Inflammatory macrophage (primary cell): Measurements from ENCODE around the gene KIR2DL3.
"Not testable (repeated sequence)": the region's sequence is repeated elsewhere in the genome, so short reads cannot be mapped to it uniquely, and the experiment has no call there.

ENCODE experiments used
- DNase-seq, 2 donors: peaks; one replicate each; pipeline ENCODE4 v3.0.0-alpha.2; 2020 to 2022
- total RNA-seq, 18 experiments: gene quantifications; one replicate each; lab custom pipeline; 2026; ENCODE audit warnings: mixed read lengths in 6 of 18, inconsistent platforms in 2 of 18; lab: John Stamatoyannopoulos, UW

Gene KIR2DL3
- 0 to 0.06 (median 0) reads per million in 18 experiments for total RNA-seq

- DNase-seq: not testable (repeated sequence)
These were observed at the start of gene KIR2DL3 for GRCh38 chr19:54738306-54738705. Gene KIR2DL3 (plus strand): TSS chr19:54738513. CDS start chr19:54738546, 33 bp downstream.

DNA sequence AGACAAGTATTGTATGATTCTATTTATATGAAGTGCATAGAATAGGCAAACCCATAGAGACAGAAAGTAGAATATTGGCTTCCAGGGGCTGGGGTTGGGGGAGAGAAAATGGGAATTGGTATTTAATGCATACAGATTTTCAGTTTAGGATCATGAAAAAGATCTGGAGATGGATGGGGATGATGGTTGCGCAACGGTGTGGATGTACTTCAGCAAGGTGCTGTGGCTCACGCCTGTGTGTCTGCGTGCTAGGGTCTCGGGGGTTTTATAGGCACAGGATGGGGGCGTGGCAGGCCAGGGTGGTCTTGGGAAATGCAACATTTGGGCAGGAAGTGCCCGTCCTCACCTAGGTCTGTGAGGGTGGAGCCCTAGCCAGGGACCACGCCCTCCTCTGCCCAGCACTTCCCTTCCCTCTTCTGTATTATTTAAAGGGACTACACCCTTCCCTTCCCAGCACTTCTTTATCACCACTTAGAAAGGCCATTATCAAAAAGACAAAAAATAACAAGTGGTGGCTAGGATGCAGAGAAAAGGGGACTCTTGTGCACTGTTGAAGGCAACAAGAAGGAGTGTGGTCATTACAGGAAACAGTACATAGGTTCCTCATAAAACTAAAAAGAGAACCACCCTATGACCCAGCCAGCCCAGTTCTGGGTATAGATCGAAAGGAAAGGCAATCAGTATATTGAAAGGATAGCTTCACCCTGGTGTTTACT is 46.6 kb upstream of the KIR2DL3 start:
- DNase-seq: peak; percentile 31 to 49

DNA sequence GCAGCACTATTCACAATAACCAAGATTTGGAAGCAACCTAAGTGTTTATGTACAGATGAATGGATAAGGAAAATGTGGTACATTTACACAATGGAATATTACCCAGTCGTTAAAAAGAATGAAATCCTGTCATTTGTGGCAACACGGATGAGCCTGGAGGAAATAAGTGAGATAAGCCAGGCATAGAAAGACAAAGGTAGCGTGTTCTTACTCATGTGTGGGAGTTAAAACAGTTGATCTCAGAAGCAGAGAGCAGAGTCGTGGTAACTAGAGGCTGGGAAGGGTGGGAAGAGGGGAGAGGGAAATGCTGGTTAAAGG is 46.1 kb upstream of the KIR2DL3 start:
- DNase-seq: no peak

DNA sequence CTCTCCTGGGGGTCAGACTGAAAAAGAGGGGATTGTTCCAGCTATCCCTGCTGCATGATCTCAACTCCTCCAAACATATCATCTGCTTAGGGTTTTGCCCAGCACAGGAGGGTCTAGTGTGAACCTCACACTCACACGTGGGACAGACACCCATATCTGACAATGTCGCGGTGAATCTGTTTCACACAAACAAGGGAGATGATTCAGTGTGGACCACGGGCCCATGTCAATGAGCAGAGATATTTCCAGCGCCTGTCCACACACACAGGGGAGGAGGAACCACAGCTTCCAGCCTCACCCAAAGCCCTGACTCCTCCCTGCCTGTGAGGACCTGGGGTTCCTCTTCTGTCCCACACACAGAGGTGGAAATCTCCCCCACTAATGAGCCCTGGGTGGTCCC is 43.7 kb upstream of the KIR2DL3 start:
- peak; percentile 23 to 43 for DNase-seq

DNA sequence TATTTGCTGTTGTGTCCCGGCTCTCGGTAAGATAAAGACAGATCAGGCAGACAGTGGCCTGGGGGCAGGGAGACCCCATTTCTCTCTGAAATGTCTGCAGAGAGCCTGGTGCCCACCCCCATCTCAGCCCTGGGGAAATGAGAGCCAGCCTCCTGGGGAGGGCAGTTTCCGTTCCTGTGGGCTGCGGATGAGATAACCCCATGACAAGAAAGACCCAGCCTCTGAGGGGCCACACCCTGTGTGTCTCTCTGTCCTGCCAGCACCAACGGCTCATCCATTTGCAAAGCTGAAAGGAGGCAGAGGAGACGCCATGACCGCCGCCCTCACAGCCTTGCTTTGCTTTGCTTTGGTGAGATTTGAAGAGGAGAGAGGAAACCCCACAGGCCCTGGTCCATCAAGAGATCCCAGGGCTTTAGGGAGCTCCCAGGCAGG is 42.2 kb upstream of the KIR2DL3 start:
- DNase-seq: no peak

- no peak for DNase-seq
These were observed 41.5 kb upstream of the KIR2DL3 start for GRCh38 chr19:54696766-54697165.

DNA sequence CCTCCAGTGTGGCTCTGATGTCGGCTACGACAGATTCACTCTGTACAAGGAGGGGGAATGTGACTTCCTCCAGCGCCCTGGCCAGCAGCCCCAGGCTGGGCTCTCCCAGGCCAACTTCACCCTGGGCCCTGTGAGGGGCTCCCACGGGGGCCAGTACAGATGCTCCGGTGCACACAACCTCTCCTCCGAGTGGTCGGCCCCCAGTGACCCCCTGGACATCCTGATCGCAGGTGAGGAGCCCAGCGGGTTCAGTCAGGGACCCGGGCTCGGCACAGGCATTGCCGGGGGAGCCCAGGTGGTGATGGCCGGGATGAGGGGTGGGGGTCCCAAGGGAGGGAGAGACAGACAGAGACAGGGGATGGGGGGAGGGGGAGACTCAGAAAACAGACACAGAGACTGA is 40.6 kb upstream of the KIR2DL3 start:
- DNase-seq: not testable (repeated sequence)

- no peak for DNase-seq
These were observed 33.4 kb upstream of the KIR2DL3 start for GRCh38 chr19:54704928-54705327.

GRCh38 chr19:54707962-54708361 is 30.4 kb upstream of the KIR2DL3 start:
- DNase-seq: no peak

DNA sequence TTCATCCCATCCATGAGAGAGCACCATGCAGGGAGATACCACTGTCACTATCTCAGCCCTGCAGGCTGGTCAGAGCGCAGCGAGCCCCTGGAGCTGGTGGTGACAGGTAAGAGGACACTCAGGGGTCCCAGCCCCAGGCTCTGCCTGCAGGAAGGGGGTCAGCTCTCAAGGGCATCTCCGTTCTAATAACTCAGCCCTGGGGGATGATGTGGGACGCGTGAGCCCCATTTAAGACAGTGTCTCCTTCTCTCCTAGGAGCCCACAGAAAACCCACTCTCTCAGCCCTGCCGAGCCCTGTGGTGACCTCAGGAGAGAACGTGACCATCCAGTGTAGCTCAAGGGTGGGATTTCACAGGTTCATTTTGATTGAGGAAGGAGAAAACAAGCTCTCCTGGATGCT is 29.5 kb upstream of the KIR2DL3 start:
- DNase-seq: no peak

- peak in 1 of 2 donors; percentile 2 for DNase-seq
These were observed 28.9 kb upstream of the KIR2DL3 start for GRCh38 chr19:54709212-54709948.

DNA sequence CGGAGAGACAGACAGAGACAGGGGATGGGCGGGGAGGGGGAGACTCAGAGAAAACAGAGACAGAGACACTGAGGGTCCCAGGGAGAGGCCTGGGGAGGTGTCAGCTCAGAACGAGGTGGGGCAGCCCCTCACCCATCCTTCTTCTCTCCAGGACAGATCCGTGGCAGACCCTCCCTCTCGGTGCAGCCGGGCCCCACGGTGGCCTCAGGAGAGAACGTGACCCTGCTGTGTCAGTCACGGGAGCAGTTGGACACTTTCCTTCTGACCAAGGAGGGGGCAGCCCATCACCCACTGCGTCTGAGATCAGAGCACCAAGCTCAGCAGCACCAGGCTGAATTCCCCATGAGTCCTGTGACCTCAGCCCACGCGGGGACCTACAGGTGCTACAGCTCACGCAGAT is 28.4 kb upstream of the KIR2DL3 start:
- DNase-seq: not testable (repeated sequence)

- DNase-seq: no peak
These were observed 14.2 kb upstream of the KIR2DL3 start, which contains the start of gene KIR3DL3 for GRCh38 chr19:54724142-54724541. Gene KIR3DL3 (plus strand): TSS chr19:54724442. CDS start chr19:54724497, 55 bp downstream.

DNA sequence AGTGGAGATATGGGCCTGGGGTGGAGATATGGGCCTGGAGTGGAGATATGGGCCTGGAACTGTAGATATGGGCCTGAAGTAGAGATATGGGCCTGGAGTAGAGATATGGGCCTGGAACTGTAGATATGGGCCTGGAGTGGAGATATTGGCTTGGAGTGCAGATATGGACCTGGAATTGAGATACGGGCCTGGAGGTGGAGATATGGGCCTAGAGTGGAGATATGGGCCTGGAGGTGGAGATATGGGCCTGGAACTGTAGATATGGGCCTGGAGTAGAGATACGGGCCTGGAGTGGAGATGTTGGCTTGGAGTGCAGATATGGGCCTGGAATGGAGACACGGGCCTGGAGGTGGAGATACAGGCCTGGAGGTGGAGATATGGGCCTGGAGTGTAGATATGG is 13.7 kb upstream of the KIR2DL3 start:
- DNase-seq: no peak

DNA sequence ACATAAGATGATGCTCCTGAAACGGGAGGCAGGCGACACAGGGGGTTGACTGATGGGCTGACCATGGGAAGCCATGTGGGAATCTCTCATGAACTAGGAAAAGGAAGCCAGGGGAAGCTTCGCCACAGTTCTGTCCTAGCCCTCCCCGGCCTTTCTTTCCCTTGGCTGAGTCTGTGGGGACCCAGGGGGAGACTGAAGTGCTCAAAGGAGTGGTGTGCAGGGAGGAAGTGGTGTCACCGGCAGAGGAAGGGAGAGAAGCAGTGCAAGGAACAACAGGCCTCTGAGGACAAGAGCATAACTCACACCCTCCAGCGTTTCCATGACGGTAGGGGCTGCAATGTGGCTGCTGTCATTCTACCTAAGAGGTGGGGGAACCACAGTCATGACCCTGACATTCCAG is 13.0 kb upstream of the KIR2DL3 start:
- no peak for DNase-seq

DNA sequence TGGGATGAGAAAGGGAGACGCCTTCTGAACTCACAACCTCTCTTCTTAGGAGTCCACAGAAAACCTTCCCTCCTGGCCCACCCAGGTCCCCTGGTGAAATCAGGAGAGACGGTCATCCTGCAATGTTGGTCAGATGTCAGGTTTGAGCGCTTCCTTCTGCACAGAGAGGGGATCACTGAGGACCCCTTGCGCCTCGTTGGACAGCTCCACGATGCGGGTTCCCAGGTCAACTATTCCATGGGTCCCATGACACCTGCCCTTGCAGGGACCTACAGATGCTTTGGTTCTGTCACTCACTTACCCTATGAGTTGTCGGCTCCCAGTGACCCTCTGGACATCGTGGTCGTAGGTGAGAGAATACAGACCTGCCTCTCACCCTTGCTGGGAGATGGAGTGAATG is 10.8 kb upstream of the KIR2DL3 start:
- DNase-seq: no peak

DNA sequence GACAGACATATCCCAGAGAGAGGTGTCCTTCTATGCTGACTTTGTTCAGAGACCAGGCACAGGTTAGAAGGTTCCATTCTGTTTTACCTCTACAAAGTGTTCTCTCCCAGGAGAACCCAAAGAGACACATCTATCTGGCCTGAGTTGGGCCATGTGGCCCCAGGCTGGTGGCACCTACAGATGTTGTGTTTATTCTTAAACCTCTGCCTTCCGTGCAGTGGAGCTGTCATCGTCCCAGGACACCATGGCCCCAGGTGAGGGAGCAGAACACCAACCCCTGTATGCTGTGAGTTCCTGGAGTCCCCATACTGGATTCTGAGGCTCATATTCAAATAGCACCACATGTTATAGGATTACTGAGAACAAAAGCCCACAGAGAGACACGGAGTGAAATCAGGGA is 10.1 kb upstream of the KIR2DL3 start:
- no peak for DNase-seq

DNA sequence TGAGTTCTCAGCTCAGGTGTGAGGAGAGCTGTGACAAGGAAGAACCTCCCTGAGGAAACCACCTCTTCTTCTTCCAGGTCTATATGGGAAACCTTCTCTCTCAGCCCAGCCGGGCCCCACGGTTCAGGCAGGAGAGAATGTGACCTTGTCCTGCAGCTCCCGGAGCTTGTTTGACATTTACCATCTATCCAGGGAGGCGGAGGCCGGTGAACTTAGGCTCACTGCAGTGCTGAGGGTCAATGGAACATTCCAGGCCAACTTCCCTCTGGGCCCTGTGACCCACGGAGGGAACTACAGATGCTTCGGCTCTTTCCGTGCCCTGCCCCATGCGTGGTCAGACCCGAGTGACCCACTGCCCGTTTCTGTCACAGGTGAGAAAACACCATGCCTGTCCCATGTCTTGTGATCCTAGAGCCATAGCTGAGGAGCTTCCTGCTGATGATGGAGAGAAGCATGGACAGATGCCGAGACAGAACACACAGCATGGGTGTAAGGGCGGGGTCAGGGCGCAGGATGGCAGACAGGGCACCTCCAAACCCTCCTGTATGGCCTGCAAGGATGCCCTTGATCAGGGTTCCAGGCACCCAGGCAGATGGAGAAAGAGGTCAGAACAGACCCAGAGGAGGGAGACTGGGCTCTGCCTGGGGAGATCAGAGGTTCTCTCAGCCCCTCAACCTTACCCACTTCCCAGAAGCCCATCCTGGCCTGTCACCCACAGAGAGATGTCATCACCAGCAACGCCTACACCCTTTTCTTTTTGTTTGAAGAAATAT is 8.7 kb upstream of the KIR2DL3 start:
- no peak for DNase-seq

GRCh38 chr19:54731191-54731590 is 7.1 kb upstream of the KIR2DL3 start:
- peak in 1 of 2 donors; percentile 14 for DNase-seq

DNA sequence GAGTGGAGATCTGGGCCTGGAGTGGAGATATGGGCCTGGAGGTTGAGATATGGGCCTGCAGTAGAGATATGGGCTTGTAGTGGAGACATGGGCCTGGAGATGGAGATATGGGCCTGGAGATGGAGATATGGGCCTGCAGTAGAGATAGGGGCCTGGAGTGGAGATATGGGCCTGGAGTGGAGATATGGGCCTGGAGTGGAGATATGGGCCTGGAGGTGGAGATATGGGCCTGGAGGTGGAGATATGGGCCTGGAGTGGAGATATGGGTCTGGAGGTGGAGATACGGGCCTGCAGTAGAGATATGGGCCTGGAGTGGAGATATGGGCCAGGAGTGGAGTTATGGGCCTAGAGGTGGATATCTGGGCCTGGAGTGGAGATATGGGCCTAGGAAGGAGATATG is 402 bp downstream of the KIR2DL3 start:
- no peak for DNase-seq

DNA sequence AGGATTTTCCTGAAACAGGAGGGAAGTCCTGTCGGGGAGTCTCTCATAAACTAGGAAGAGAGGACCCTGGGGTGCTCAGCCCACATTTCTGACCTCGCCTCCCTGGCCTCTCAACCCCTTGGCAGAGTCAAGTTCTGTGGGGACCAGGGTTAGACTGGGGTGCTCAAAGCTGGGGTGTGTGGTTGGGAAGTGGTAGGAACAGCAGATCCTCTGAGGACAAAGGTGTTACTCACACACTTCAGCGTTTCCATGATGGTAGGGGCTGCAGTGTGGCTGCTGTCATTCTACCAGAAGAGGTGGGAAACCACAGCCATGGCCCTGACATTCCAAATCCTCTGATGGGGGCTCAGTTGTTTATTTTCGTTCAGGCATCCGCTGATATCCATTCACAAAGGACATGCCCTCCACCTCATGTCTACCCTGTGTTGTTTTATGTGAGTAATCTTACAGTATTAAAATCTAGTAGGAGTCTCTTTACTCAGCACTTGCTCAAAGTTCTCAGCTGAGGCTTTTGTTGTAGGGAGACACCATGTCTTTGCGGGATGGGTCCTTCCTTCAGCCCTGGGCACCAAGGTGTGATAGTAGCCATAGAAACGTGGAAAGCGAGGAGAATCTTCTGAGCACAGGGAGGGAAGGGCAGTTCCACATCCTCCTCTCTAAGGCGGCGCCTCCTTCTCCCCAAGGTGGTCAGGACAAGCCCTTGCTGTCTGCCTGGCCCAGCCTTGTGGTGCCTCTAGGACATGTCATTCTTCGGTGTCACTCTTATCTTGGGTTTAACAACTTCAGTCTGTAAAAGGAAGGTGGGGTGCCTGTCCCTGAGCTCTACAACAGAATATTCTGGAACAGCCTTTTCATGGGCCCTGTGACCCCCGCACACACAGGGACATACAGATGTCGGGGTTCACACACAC is 1.5 kb downstream of the KIR2DL3 start:
- no peak for DNase-seq

- peak; percentile 14 to 23 for DNase-seq
These were observed 3.6 kb downstream of the KIR2DL3 start for GRCh38 chr19:54741950-54742349.
